Suprapubic skin (tissue), 4 donors: ENCODE data around the gene SPATA3. TPM values are rescaled to one million over a fixed set of nuclear protein-coding genes. Genes with fewer than 3 reads are reported as not detected.
"Not testable (repeated sequence)": the region's sequence is repeated elsewhere in the genome, so short reads cannot be mapped to it uniquely, and the experiment has no call there.

ENCODE experiments used
- DNase-seq, 2 donors: peaks; one replicate each; pipeline ENCODE4 v3.0.0-alpha.2; 2019; ENCODE audit warnings: low spot score in 2 of 2
- H3K27ac ChIP-seq: fragments of 200-600 bp; sonication (generic); one replicate; pipeline ENCODE4 v1.5.1; 2019
- H3K27me3 ChIP-seq: fragments of 200-600 bp; sonication (generic); one replicate; pipeline ENCODE4 v1.5.1; 2019
- H3K36me3 ChIP-seq: fragments of 200-600 bp; sonication (generic); one replicate; pipeline ENCODE4 v1.5.1; 2019
- H3K4me1 ChIP-seq: fragments of 200-600 bp; sonication (generic); one replicate; pipeline ENCODE4 v1.5.1; 2019
- H3K4me3 ChIP-seq: fragments of 200-600 bp; sonication (generic); one replicate; pipeline ENCODE4 v1.5.1; 2019; ENCODE audit warnings: mild to moderate bottlenecking
- H3K9me3 ChIP-seq: fragments of 200-600 bp; sonication (generic); one replicate; pipeline ENCODE4 v1.5.1; 2019
- EP300 ChIP-seq: sonication (generic); formaldehyde crosslinking; IDR thresholded peaks from one replicate; pipeline ENCODE4 v1.6.1; 2017; ENCODE audit warnings: antibody characterized with exemption
- POLR2A ChIP-seq, 2 donors: fragments of 450-650 bp; IDR thresholded peaks; one replicate each; pipeline ENCODE4 v1.6.1; 2017; ENCODE audit warnings: antibody characterized with exemption in 2 of 2, mild to moderate bottlenecking in 2 of 2, moderate library complexity in 2 of 2
- POLR2AphosphoS5 ChIP-seq, 3 donors: sonication (generic); formaldehyde crosslinking; IDR thresholded peaks; one replicate each; pipeline ENCODE4 v1.6.1; 2017; ENCODE audit warnings: antibody characterized with exemption in 3 of 3
- WGBS: methylation state at CpG from one replicate; pipeline ENCODE4 v1.1.5; 2018; 5-methylcytosine and 5-hydroxymethylcytosine counted together
- total RNA-seq, 4 donors: library from RNA; depleted of rRNA; stranded (reverse); fragments of >200 nt; gene quantifications; one replicate each; pipeline ENCODE4 v1.1.0, GENCODE V29; 2016
- TF ChIP-seq, protein P1 (sequence below), 2 donors: fragments of 200-600 bp in 1 of 2; fragments of 450-650 bp in 1 of 2; sonication (generic) in 1 of 2; IDR thresholded peaks; one replicate each; pipeline ENCODE4 v1.5.1; 2016 to 2019; ENCODE audit warnings: antibody characterized with exemption in 2 of 2, mild to moderate bottlenecking in 1 of 2, moderate library complexity in 1 of 2

SPATA3 gene
- total RNA-seq, 4 donors from 2014 or later = not detected

DNA sequence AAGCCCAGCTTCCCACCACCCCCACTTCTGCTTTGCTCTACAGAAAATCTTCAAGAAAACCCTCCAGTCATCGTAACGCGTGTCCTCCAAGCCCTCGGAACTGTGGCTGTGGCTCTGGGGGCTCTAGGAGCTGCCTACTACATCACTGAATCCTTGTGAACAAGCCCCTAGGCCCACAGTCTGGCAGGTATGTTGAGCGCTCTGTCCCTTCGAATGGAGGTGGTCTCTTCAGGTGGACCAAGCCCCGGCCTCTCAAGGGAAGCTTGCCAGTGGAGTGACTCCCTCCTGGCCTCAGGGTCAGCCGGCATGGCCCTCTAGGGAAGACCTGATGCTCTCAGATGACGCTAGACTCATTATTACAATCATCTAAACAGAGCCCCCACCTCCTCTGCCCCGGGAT, 6.7 kb downstream of the SPATA3 start:
- whole genome bisulfite sequencing = 95% methylated on average over 9 of the region's 10 CpGs
- H3K27ac ChIP-seq = no peak overlapping the region

DNA sequence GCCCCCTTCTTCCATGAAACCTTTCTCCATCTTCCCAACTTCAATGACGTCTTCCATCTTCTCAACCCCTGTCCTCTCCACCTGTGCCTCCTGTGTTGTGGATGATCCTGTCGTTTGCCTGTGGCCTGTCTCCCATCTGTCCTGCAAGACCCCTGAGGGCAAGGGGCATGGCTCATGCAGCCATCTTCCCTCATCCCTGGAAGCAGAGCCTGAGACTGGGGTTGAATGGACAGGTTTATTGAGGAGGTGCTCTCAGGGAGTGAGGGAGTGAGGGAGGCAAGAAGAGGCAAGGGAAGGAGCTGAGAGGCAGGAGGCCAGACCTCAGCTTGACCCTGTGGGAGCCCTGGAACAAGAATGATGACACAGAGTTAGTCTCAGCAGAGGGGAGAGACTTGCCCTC, 7.3 kb downstream of the SPATA3 start:
- Histone ChIP-seq H3K9me3 (no peaks in the 10 kb centered on the region), H3K27me3 (peaks cover 27% of the 10 kb centered on the region), H3K4me1 (no peaks in the 10 kb centered on the region), H3K27ac (no peak overlapping the region), H3K36me3 (no peaks in the 10 kb centered on the region), H3K4me3 (no peak overlapping the region)
- WGBS = 89% methylated on average over 2 of the region's 2 CpGs
- no peak for TF ChIP-seq EP300
- TF ChIP-seq POLR2A (IDR thresholded peaks at IDR 0.05) = no peak
- no peak for TF ChIP-seq POLR2AphosphoS5 (IDR thresholded peaks at IDR 0.05)
- TF ChIP-seq, protein P1, sequence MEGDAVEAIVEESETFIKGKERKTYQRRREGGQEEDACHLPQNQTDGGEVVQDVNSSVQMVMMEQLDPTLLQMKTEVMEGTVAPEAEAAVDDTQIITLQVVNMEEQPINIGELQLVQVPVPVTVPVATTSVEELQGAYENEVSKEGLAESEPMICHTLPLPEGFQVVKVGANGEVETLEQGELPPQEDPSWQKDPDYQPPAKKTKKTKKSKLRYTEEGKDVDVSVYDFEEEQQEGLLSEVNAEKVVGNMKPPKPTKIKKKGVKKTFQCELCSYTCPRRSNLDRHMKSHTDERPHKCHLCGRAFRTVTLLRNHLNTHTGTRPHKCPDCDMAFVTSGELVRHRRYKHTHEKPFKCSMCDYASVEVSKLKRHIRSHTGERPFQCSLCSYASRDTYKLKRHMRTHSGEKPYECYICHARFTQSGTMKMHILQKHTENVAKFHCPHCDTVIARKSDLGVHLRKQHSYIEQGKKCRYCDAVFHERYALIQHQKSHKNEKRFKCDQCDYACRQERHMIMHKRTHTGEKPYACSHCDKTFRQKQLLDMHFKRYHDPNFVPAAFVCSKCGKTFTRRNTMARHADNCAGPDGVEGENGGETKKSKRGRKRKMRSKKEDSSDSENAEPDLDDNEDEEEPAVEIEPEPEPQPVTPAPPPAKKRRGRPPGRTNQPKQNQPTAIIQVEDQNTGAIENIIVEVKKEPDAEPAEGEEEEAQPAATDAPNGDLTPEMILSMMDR (IDR thresholded peaks at IDR 0.05) = no peak
- DNase-seq = no peak

More for the DNA sequence above, 6.7 kb downstream of the SPATA3 start:
- no peaks in the 10 kb centered on the region for H3K4me1 ChIP-seq
- TF ChIP-seq POLR2A (IDR thresholded peaks at IDR 0.05) (no peak), POLR2AphosphoS5 (IDR thresholded peaks at IDR 0.05) (no peak)
- no peak for DNase-seq
- H3K27me3 ChIP-seq = peaks cover 27% of the 10 kb centered on the region
- H3K9me3 ChIP-seq = no peaks in the 10 kb centered on the region
- H3K36me3 ChIP-seq = no peaks in the 10 kb centered on the region
- no peak overlapping the region for H3K4me3 ChIP-seq

DNA sequence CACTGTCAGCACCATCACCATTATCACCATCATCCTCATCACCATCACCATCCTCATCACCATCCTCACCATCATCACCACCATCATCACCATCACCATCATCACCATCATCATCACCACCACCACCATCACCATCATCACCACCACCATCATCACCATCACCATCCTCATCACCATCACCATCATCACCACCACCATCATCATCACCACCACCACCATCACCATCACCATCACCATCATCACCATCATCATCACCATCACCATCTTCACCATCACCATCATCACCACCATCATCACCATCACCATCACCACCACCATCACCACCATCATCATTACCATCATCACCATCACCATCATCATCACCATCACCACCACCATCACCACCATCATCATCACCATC, 9.0 kb downstream of the SPATA3 start:
- peaks cover 37% of the 10 kb centered on the region for H3K27me3 ChIP-seq
- H3K36me3 ChIP-seq, H3K27ac ChIP-seq, H3K9me3 ChIP-seq, DNase-seq, H3K4me1 ChIP-seq, H3K4me3 ChIP-seq: not testable (repeated sequence)

DNA sequence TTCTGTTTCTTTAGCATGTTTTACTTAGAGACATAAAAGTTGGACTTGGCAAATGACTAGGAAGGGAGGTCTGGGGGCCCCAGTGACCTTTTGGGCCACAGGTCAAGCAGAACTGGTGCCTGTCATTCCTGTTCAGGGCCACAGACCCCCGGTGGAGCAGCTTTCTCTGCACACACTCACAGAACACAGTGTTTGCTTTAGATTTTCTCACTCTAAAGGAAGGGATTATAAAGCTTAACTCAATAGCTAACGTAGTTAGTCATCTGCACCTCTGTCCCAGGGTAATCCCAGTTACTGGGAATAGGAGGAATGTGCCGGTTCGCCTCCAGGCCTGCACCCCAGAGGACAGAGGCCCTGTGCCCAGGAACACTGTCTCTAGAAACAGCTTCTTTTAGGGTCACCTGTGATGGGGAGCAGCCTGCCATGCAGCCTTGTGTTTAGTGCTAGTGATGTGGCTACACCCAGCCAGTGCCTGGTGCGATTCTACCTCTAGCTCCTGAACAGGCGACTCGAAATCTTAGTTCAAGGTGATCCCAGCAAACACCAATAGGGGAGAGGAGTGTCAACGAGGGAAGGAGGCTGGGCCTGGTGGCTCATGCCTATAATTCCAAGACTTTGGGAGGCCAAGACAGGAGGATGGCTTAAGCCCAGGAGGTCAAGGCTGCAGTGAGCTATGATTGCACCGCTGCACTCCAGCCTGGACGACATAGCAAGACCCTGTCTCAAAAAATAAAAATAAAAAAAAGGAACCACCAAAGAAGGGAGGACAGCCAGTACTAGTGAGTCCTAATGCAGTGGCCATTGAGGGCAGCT, 11.6 kb downstream of the SPATA3 start:
- H3K4me3 ChIP-seq = no peak overlapping the region
- DNase-seq = no peak
- peaks cover 31% of the 10 kb centered on the region for H3K27me3 ChIP-seq
- no peak for TF ChIP-seq EP300
- TF ChIP-seq POLR2A (IDR thresholded peaks at IDR 0.05) = no peak
- TF ChIP-seq, protein P1 (IDR thresholded peaks at IDR 0.05) = no peak
- TF ChIP-seq POLR2AphosphoS5 (IDR thresholded peaks at IDR 0.05) = no peak
- H3K9me3 ChIP-seq = no peaks in the 10 kb centered on the region
- no peak overlapping the region for H3K27ac ChIP-seq
- no peaks in the 10 kb centered on the region for H3K36me3 ChIP-seq
- 79% methylated on average over 10 of the region's 10 CpGs for WGBS
- peaks cover 4% of the 10 kb centered on the region for H3K4me1 ChIP-seq

DNA sequence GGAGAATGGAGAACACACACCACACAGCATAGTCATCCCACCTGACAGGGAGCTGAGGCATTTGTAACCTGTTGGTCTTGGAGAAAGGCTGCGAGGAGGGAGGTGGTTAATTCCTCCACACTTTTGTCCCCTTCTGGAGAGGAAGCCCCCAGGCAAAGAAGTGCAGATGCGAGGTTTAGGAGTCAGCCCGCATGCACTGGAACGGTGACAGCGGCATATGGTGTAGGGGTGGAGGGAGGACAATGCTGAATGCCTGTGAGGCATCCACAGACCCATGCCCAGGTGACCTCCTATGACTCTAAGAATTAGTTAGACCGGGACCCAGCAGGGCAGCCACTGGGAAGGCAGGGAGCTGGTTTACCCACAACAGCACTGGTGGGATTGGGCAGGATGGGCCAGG, 12.2 kb downstream of the SPATA3 start:
- H3K27me3 ChIP-seq = peaks cover 24% of the 10 kb centered on the region
- H3K27ac ChIP-seq = no peak overlapping the region
- no peak for DNase-seq
- 74% methylated on average over 6 of the region's 6 CpGs for WGBS
- H3K4me1 ChIP-seq = peaks cover 4% of the 10 kb centered on the region
- H3K36me3 ChIP-seq = no peaks in the 10 kb centered on the region
- no peak overlapping the region for H3K4me3 ChIP-seq
- no peaks in the 10 kb centered on the region for H3K9me3 ChIP-seq
- TF ChIP-seq POLR2A (IDR thresholded peaks at IDR 0.05) (no peak), POLR2AphosphoS5 (IDR thresholded peaks at IDR 0.05) (no peak), EP300 (no peak)
- TF ChIP-seq, protein P1 (IDR thresholded peaks at IDR 0.05) = no peak

DNA sequence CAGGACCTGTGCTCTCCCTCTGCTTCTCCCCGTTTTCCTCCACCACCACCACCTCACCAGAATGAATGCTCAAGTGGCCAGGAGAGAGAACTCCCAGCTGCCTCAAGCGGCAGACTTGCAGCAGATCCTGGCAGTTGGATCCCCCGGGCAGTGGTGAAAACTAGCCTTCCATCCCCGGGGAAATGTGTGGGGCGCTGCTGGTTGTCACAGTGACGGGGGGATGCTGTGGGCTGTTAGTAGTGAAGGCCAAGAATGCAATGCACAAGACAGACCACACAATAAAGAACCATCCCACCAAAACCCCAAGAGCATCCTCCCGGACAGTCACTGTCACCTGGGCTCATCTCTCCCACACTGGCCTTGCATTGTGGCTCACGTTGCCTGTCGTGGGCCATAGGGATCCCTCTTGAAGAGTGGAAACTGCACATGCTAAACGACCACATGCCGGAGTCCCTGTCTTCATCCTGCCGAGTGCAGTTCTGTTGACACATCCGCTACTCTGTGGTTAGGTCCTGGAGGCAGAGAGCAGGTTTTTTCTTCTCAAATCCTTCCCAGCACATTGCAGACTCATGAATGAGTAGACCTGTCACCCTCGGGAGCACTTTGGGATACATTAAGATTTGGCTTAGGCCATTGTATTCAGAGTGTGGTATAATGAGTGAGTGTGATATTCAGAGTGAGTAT, 13.5 kb downstream of the SPATA3 start:
- H3K27me3 ChIP-seq = peaks cover 22% of the 10 kb centered on the region
- TF ChIP-seq EP300 = no peak
- TF ChIP-seq, protein P1 (IDR thresholded peaks at IDR 0.05) = no peak
- no peak for TF ChIP-seq POLR2A (IDR thresholded peaks at IDR 0.05)
- TF ChIP-seq POLR2AphosphoS5 (IDR thresholded peaks at IDR 0.05) = no peak

More for the DNA sequence above, 13.5 kb downstream of the SPATA3 start:
- peaks cover 4% of the 10 kb centered on the region for H3K4me1 ChIP-seq
- WGBS = 72% methylated on average over 10 of the region's 14 CpGs
- H3K4me3 ChIP-seq = no peak overlapping the region
- H3K36me3 ChIP-seq = no peaks in the 10 kb centered on the region
- H3K9me3 ChIP-seq = no peaks in the 10 kb centered on the region
- H3K27ac ChIP-seq = no peak overlapping the region
- DNase-seq = no peak
